Type B pancreatic cell (in vitro differentiated cells): Measurements from ENCODE around the gene ARHGEF38. TPM values are rescaled to one million over a fixed set of nuclear protein-coding genes. Genes with fewer than 3 reads are reported as not detected.
A peak's percentile ranks its signal among the peaks of the same experiment; 100 is the strongest.

Experiments
- DNase-seq: peaks from one replicate; pipeline ENCODE4 v3.0.0; 2021; ENCODE audit warnings: mixed read lengths; ENCODE audit not compliant: unreplicated experiment; ENCODE audit errors: extremely low spot score
- H3K27ac Mint-ChIP-seq: 2 replicates; pipeline ENCODE4 v1.8.0; 2021; ENCODE audit warnings: mild to moderate bottlenecking, mixed read lengths
- H3K27me3 Mint-ChIP-seq: 2 replicates; pipeline ENCODE4 v1.8.0; 2021; ENCODE audit warnings: mixed read lengths
- H3K36me3 Mint-ChIP-seq: 2 replicates; pipeline ENCODE4 v1.8.0; 2021; ENCODE audit warnings: mixed read lengths
- H3K4me1 Mint-ChIP-seq: one replicate; pipeline ENCODE4 v1.8.0; 2021; ENCODE audit warnings: mixed read lengths; ENCODE audit not compliant: unreplicated experiment
- H3K4me3 Mint-ChIP-seq: 2 replicates; pipeline ENCODE4 v1.8.0; 2021; ENCODE audit warnings: mild to moderate bottlenecking, mixed read lengths
- H3K9me3 Mint-ChIP-seq: 2 replicates; pipeline ENCODE4 v1.8.0; 2021; ENCODE audit warnings: mixed read lengths
- CTCF ChIP-seq: fragments of 200-600 bp; sonication (generic); conservative IDR thresholded peaks from 2 replicates; pipeline ENCODE4 v1.5.0; 2021; ENCODE audit warnings: antibody characterized with exemption, mild to moderate bottlenecking
- total RNA-seq: library from RNA; stranded (reverse); gene quantifications from 2 replicates; pipeline ENCODE4 v1.2.1, GENCODE V29; 2021; ENCODE audit warnings: low replicate concordance

The ARHGEF38 gene
- total RNA-seq, 1 donor from 2014 or later: 2.4 TPM

GRCh38 chr4:105546086-105546485 lies 6.3 kb upstream of the ARHGEF38 start:
- no peak for DNase-seq
- no peak for TF ChIP-seq CTCF
- Mint-ChIP-seq H3K4me1 (peaks cover 33% of the 10 kb centered on the region), H3K36me3 (no peaks in the 10 kb centered on the region), H3K27ac (no peak overlapping the region), H3K9me3 (no peaks in the 10 kb centered on the region), H3K27me3 (no peaks in the 10 kb centered on the region), H3K4me3 (no peak overlapping the region)

- Mint-ChIP-seq H3K4me1 (peaks cover 48% of the 10 kb centered on the region), H3K9me3 (no peaks in the 10 kb centered on the region), H3K27me3 (no peaks in the 10 kb centered on the region), H3K4me3 (no peak overlapping the region), H3K36me3 (no peaks in the 10 kb centered on the region), H3K27ac (peak overlapping the region; percentile 1)
- DNase-seq: no peak
- TF ChIP-seq CTCF: no peak
Measured at GRCh38 chr4:105547769-105548168, 4.7 kb upstream of the ARHGEF38 start.

- Mint-ChIP-seq H3K4me3 (no peak overlapping the region), H3K4me1 (peaks cover 54% of the 10 kb centered on the region), H3K9me3 (no peaks in the 10 kb centered on the region), H3K36me3 (no peaks in the 10 kb centered on the region), H3K27me3 (no peaks in the 10 kb centered on the region), H3K27ac (no peak overlapping the region)
- TF ChIP-seq CTCF: no peak
- no peak for DNase-seq
Measured at GRCh38 chr4:105548483-105548882, 3.9 kb upstream of the ARHGEF38 start.

GRCh38 chr4:105550641-105551040 lies 1.8 kb upstream of the ARHGEF38 start:
- DNase-seq: no peak
- Mint-ChIP-seq H3K4me3 (no peak overlapping the region), H3K27me3 (no peaks in the 10 kb centered on the region), H3K27ac (no peak overlapping the region), H3K9me3 (no peaks in the 10 kb centered on the region), H3K4me1 (peaks cover 49% of the 10 kb centered on the region), H3K36me3 (no peaks in the 10 kb centered on the region)
- no peak for TF ChIP-seq CTCF

- Mint-ChIP-seq H3K27ac (peak overlapping the region; percentile 33), H3K9me3 (no peaks in the 10 kb centered on the region), H3K4me1 (peaks cover 42% of the 10 kb centered on the region), H3K4me3 (peak overlapping the region; percentile 69), H3K27me3 (no peaks in the 10 kb centered on the region), H3K36me3 (no peaks in the 10 kb centered on the region)
- DNase-seq: no peak
- no peak for TF ChIP-seq CTCF
Measured at GRCh38 chr4:105555409-105555808, 3.0 kb downstream of the ARHGEF38 start.

- no peaks in the 10 kb centered on the region for H3K9me3 Mint-ChIP-seq
- peaks cover 37% of the 10 kb centered on the region for H3K4me1 Mint-ChIP-seq
- no peak for TF ChIP-seq CTCF
- no peaks in the 10 kb centered on the region for H3K27me3 Mint-ChIP-seq
- DNase-seq: no peak
- no peak overlapping the region for H3K27ac Mint-ChIP-seq
- peak overlapping the region; percentile 40 for H3K4me3 Mint-ChIP-seq
- H3K36me3 Mint-ChIP-seq: no peaks in the 10 kb centered on the region
Measured at GRCh38 chr4:105556206-105556605, 3.8 kb downstream of the ARHGEF38 start.
